ENCODE data around the gene ADAM15. TPM values are rescaled to one million over a fixed set of nuclear protein-coding genes. Genes with fewer than 3 reads are reported as not detected.
A peak's percentile ranks its signal among the peaks of the same experiment; 100 is the strongest.

ADAM15 gene
- polyA plus RNA-seq, 3 donors, result 47.1 to 217 (median 169) TPM

DNA sequence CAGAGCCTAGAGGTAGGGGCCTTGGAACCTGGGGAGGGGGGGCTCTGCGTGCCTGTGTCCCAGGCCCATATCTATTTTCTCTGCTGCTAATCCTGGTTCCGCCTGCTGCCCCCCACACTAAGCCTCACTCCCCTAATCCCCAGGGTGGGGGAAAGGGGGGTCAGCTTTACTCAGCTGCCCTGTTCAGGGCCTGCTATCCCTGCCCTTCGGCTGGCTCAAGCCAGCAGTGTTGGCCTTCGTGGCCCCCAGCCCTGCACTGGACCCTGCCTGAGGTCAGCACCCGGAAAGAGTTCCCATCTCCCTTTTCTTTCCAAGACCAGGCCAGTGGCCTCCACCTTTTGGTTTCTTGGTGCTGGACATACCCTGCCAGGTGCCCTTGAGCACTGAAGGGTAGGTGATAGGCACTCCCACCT is 40.1 kb upstream of the ADAM15 start:
- no peak overlapping the region for H3K27ac ChIP-seq (ENCODE audit: low read depth, low read length)
- WGBS, 3 donors, result 48 to 79% (median 73%) methylated on average over 3 to 5 of the region's 5 CpGs

DNA sequence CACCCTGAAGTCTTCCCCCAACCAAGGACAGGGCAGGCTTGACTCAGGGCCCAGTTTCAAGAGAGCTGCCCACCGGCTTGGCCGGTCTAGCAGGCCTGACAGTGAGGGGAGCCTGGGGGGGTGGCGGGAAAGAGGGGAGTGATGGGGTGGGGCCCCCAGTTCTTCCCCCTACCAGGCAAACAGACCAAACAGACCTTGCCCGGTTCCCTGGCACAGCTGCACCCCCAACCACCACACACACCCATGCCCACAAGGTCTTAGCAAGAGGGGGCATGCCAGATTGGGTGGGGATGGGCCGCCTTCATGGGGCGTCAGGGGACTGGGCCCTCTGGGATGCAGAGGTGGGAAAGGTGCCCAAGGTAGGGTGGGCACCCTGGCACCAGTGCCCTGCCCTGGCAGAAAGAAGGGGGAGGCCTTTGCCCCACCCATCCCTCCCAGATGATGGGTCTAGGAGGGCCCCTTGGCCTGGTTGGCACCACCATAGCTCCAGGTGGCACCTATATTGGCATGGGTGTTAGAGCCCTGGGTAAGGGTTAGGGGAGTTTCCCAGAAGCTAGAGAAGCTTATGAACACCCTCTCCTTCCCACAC is 39.6 kb upstream of the ADAM15 start:
- H3K27ac ChIP-seq (ENCODE audit: low read depth, low read length), result no peak overlapping the region

DNA sequence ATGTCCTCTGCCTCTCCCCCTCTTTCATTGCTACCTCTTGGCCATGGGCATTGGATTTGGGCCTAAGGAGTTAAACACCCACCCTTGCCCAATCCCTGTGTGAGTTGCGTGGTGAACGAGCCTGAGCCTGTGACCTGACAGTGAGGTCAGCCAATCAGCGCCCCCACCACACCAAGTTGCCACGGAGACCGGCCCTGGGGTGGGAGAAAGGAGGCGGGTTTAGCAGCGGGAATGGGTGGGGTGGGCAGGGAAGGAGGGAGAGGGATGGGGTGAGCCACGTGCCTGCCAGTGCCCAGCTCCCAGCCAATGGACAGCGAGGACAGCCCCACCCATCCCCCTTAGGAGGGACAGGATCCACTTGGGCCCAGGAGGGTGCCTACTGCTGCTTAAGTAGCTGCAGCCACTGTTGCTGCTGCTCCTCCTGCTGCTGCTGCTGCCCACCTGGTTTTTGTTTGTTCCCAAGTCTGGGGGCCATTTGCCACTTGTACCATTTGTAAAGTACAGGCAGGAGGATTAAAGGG is 39.0 kb upstream of the ADAM15 start:
- WGBS, 3 donors, result 26% methylated on average over 6 to 9 of the region's 9 CpGs

More for the DNA sequence above, 39.6 kb upstream of the ADAM15 start:
- 61 to 84% (median 79%) methylated on average over 5 to 6 of the region's 6 CpGs for WGBS, 3 donors

DNA sequence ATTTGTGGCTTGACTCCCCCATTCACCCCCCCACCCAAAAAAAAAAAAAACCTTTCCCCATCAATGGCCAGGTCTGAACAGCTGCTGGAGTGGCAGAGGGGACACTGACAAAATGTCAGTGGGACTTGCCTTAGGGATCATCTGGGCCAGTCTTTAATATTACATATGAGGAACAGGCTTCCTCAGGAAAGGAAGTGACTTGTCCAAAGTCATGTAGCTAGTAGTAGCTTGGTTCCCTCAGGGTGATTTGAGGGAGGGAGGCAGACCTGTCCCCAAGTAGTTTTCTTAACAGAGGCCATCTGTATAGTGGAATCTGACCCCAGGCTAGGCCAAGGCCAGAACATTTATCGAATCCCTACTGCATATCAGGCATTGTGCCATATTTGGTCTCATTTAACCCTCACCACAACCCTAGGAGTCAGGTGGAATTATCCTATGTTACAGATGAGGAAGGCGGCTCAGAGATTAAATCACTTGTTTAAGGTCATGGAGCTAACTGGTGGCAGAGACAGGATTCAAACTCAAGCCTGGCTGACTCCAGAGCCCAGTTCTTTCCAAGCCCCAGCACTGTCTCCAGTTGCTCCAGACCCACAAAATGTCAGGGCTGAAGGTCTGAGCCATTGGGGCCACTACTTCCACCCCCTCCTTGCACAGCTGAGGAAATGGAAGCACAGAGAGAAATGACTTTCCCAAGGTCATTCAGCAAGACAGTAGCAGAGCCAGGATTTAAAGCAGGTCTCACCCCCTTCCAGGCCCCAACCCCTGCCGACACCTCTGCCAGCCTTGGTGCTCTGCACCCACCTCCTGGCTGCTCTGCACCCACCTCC is 38.1 kb upstream of the ADAM15 start:
- no peak overlapping the region for H3K27ac ChIP-seq (ENCODE audit: low read depth, low read length)
- WGBS, 3 donors, result 56 to 74% (median 67%) methylated on average over 3 of the region's 3 CpGs

More for the DNA sequence above, 39.0 kb upstream of the ADAM15 start:
- H3K27ac ChIP-seq (ENCODE audit: low read depth, low read length), result no peak overlapping the region

DNA sequence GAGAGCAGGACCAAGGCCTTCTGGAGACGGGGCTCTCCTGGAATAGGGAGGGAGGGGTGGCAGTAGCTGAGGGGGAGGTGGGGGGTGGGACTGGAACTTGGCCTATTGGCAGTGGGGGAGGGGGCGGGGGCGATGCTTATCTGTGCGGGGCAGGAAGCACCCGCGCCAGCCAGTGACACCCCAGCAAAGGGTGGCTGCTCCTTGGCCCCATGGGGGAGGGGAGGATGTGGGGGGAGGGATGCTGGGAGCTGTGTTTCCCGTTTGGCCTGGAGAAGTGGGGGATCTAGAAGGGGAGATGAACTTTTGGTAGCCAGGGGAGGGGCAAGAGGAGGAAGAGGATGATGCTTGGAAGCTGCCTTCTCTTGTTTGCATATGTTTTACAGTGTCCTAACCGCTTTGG is 37.5 kb upstream of the ADAM15 start:
- H3K27ac ChIP-seq (ENCODE audit: low read depth, low read length), result no peak overlapping the region
- 28 to 62% (median 30%) methylated on average over 5 to 8 of the region's 8 CpGs for WGBS, 3 donors

DNA sequence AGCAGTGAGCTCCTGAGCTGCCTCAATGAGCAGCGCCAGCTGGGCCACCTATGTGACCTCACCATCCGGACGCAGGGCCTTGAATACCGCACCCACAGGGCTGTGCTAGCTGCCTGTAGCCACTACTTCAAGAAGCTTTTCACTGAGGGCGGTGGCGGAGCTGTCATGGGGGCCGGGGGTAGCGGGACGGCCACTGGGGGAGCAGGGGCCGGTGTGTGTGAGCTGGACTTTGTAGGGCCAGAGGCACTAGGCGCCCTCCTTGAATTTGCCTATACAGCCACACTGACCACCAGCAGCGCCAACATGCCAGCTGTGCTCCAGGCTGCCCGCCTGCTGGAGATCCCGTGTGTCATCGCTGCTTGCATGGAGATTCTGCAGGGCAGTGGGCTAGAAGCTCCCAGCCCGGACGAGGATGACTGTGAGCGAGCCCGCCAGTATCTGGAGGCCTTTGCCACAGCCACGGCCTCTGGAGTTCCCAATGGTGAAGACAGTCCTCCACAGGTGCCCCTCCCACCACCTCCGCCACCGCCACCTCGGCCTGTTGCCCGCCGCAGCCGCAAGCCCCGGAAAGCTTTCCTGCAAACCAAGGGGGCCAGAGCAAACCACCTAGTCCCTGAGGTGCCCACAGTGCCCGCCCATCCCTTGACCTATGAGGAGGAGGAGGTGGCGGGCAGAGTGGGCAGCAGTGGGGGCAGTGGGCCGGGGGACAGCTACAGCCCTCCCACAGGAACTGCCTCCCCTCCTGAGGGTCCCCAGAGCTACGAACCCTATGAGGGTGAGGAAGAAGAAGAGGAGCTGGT is 36.2 kb upstream of the ADAM15 start:
- H3K27ac ChIP-seq (ENCODE audit: low read depth, low read length), result no peak overlapping the region
- WGBS, 3 donors, result 90 to 91% (median 91%) methylated on average over 30 to 31 of the region's 31 CpGs

DNA sequence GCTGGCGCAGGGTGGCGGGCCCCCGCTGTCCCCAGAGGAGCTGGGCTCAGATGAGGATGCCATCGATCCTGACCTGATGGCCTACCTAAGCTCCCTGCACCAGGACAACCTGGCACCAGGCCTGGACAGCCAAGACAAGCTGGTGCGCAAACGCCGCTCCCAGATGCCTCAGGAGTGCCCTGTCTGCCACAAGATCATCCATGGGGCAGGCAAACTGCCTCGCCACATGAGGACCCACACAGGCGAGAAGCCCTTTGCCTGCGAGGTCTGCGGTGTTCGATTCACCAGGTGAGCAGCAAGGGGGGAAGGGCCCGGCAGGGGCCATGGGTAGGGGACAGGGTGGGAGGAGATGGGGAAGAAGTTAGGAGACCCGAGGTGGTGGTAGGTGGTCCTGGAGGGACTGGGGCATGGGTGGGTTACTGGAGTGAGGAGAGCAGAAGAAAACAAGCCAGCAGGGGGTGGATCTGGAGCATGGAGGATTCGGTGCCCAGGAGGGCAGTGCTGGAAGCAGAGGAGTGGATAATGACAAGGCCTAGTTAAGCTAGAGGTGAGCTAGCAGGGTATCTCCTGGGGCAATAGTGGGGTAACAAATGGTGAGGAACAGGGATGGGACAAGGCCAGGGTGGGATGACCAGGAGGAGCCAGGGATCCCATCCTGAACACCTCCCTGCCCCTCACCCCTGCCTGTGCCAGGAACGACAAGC is 35.4 kb upstream of the ADAM15 start:
- H3K27ac ChIP-seq (ENCODE audit: low read depth, low read length), result no peak overlapping the region

DNA sequence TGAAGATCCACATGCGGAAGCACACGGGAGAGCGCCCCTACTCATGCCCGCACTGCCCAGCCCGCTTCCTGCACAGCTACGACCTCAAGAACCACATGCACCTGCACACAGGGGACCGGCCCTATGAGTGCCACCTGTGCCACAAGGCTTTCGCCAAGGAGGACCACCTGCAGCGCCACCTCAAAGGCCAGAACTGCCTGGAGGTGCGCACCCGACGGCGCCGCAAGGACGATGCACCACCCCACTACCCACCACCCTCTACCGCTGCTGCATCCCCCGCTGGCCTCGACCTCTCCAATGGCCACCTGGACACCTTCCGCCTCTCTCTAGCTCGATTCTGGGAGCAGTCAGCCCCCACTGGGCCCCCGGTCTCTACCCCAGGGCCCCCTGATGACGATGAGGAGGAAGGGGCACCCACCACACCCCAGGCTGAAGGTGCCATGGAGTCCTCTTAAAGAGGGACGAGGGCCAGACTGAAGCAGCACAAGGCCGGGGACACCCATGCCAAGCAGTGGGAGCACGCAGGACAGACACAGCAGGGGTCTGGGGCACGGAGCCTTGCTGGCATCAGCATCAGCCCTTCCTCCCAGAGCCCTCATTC is 34.8 kb upstream of the ADAM15 start:
- WGBS, 3 donors, result 71 to 82% (median 77%) methylated on average over 24 to 26 of the region's 26 CpGs
- no peak overlapping the region for H3K27ac ChIP-seq (ENCODE audit: low read depth, low read length)

More for the DNA sequence above, 35.4 kb upstream of the ADAM15 start:
- 82 to 85% (median 85%) methylated on average over 16 of the region's 16 CpGs for WGBS, 3 donors

DNA sequence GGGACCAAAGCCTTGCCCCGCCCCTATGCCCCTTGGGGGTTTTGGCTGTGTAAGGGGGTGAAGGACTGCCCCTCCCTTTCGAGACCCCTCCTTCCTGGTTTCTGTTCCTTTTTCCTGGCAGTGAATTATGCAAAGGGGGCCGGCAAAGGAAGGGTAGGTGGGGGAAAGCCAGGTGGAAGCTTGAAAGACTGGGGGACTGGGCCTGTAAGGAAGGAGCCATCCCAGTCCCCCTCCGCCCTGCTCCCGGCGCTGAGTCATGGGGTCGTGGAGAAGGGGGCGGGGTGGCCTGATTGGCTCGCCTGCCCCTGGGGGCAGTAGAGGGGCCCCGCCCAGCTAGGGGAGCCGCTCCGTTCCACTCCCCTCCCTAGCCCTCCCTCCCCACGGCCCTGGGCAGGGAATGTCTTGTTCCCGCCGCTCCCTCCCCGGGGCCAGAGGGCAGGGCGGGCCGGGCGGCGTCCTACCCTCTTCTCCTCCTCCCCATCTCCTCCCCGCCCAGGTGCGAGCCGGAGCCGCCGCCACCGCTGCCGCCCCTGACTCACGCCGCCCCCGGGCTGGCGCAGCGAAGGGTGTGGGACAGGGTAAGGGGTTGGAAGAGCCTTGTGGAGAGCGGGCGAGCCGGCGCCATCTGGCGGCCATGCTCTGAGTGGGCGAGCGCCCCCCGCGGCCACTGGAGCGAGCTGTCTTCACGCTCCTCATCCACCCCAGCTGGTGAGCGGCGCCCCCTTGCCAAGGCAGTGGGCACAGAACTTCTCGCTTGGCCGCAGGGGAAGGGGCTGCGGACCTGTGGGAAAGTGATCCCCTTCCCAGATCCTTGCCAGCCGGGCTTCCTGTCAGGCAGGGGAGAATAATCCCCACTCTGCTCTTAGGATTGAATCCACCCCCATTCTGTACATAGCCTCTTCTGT is 33.8 kb upstream of the ADAM15 start:
- H3K27ac ChIP-seq (ENCODE audit: low read depth, low read length), result peak overlapping the region; percentile 57
- WGBS, 3 donors, result 3 to 7% (median 3%) methylated on average over 23 to 49 of the region's 49 CpGs

DNA sequence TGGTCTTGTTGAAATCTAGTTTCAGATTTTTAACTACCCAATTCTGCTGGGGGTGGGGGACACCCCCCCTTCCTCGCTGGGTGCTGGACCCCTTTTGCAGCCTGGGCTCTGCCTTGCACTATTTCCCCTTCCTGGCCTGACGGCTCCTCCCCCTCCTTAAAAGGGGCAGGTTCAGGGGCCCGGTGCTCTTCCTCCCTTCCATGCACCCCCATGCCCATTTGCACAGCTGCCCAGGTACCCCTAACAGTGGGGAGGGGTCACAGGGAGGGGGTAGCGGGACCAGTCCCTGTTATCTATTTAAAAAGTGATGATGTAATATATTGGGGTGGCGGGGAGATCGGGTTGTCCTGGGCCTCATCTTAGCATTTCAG is 33.2 kb upstream of the ADAM15 start:
- 37 to 53% (median 49%) methylated on average over 6 of the region's 6 CpGs for WGBS, 3 donors
- no peak overlapping the region for H3K27ac ChIP-seq (ENCODE audit: low read depth, low read length)

DNA sequence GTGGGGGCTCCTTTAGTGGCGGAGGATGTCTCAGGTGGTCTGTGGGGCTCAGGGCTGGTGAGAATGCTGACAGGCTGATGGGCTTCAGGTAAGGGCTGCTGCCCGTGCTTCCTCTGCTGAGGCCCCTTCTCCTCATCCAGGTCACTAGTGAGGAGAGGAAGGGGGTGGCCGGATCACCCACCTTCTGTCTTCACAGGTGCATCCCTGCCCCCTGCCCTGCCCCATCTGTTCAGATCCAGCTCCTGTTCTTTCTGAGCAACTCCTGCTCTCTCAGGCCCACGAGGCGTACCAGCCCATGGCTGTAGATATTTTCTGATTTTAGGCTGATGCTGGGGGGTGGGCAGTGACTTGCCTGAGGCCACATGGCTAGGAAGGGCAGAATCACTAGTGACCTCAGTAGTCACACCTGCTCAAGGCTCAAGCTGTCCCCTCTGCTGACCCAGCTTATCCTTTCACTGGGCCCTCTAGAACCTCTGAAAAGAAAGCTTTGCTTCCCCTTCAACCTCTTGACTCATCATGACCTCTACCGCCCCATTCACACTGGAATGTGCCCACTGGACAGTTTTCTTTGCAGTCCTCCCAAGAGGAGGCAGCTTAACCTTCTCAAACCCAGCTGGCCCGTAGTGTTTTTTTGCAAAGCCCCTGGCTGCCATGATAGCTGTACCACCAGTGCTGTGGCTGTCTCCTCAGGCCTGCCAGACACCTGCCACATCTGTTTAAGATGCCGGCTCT is 32.3 kb upstream of the ADAM15 start:
- WGBS, 3 donors, result 84 to 90% (median 85%) methylated on average over 8 of the region's 8 CpGs
- H3K27ac ChIP-seq (ENCODE audit: low read depth, low read length), result no peak overlapping the region

DNA sequence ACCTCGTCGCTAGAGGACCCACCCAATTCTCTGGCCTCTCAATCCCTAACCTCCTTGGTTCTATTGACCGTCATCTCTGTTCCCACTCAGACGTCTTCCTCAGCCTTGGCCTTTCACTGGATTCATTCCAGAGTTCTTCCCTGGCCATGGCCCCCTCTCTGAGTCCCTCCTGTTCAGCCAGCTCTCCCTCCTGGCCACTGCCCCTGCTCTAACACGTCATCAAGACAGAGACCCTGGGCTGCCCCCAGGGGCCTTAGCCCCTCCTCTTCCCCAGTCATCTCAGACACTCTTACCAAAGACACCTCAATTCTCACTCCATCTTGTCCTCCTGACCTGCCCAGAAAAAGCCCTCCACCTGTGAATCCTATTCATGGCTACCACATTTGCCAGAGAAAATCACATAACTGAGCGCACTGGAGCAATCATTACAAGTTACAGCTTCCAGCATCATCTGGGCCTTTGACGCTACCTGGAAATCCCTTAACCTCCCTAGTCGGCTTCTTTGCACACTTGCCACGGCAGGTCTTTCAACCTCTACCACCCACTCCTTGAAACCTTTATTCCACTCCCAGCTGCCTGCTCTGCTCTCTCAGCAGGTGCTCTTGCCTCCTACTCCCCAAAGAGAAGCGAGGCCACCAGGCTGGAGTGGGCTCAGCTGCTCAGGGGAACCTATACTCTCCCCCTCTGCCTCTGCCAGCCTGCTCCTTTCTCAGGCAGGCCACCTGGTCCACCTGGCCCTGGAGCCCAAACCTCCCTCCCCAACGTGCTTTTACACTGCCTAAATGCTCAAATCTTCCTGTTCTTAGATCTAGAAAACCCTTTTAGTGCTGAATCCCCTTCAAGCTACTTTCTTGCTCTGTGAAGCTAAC is 31.5 kb upstream of the ADAM15 start:
- WGBS, 3 donors, result 75 to 87% (median 82%) methylated on average over 11 of the region's 11 CpGs
- H3K27ac ChIP-seq (ENCODE audit: low read depth, low read length), result no peak overlapping the region

DNA sequence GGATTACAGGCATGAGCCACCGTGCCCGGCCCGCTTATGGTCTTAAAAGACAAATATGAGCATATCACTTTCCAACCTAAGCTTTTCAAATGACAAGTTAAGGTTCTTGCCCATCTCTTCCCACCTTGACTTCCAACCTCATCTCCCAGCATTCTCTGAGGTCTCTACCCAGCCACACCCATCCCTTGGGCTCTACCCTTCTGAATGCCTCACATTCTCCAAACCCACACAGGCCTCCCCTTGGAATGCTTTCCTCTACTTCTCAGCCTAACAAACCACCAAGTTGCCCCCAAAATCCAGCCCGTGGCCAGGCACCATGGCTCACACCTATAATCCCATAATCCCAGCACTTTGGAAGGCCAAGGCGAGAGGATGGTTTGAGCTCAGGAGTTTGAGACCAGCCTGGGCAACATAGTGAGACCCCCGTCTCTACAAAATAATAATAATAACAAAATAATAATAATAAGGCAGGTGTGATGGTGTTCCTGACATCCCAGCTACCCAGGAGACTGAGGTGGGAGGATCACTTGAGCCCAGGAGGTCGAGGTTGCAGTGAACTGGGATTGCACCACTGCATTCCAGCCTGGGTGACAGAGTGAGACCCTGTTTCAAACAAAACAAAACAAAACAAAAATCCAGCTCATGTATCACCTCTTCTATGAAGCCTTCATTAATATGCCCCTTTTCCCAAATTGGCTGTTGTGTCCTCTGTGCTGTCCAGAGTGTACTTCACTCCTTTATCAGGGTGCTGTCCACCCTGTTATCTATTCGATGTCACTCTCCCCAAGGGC is 28.8 kb upstream of the ADAM15 start:
- no peak overlapping the region for H3K27ac ChIP-seq (ENCODE audit: low read depth, low read length)
- 84 to 89% (median 85%) methylated on average over 8 of the region's 8 CpGs for WGBS, 3 donors

DNA sequence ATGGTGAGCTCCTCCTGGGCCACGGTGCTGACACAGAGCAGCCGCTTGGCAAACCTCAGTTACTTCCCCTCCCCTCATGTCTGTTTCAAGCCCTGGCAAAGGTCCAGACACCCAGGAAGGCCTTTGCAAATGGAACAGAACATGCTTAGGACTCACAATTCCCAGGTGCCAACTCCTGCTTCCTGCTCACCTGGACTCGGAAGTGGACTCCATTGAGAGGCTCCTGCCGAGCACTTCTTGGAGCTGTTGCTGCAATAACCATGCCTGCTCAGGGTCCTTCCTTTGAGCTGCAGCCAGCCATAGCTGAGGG is 28.2 kb upstream of the ADAM15 start:
- no peak overlapping the region for H3K27ac ChIP-seq (ENCODE audit: low read depth, low read length)
- 39 to 63% (median 56%) methylated on average over 4 of the region's 4 CpGs for WGBS, 3 donors

DNA sequence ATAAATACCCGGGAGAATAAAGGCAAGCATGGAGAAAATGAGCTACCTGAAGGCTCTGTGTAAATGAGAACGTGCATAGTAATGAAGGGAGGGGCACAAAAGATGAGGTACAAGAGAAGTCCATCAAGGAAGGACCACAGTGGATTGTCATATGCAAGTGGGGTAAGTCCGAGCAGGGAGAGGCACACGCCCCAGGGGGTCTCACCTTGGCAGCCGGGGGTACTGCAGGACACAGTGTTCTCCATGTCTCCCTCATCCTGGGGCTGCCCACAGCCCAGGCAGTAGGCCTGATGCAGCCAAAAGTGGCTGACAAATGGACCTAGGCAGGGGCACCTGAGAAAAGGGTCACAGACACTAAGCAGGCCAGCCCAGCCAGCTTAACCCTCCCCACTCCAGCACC is 27.5 kb upstream of the ADAM15 start:
- no peak overlapping the region for H3K27ac ChIP-seq (ENCODE audit: low read depth, low read length)
- WGBS, 3 donors, result 74 to 88% (median 83%) methylated on average over 5 of the region's 5 CpGs
